ENCODE data around the gene RRAD. TPM values are rescaled to one million over a fixed set of nuclear protein-coding genes. Genes with fewer than 3 reads are reported as not detected.
"Not testable (repeated sequence)": the region's sequence is repeated elsewhere in the genome, so short reads cannot be mapped to it uniquely, and the experiment has no call there.

The RRAD gene
- polyA plus RNA-seq, 1 experiment, result 1.9 TPM

DNA sequence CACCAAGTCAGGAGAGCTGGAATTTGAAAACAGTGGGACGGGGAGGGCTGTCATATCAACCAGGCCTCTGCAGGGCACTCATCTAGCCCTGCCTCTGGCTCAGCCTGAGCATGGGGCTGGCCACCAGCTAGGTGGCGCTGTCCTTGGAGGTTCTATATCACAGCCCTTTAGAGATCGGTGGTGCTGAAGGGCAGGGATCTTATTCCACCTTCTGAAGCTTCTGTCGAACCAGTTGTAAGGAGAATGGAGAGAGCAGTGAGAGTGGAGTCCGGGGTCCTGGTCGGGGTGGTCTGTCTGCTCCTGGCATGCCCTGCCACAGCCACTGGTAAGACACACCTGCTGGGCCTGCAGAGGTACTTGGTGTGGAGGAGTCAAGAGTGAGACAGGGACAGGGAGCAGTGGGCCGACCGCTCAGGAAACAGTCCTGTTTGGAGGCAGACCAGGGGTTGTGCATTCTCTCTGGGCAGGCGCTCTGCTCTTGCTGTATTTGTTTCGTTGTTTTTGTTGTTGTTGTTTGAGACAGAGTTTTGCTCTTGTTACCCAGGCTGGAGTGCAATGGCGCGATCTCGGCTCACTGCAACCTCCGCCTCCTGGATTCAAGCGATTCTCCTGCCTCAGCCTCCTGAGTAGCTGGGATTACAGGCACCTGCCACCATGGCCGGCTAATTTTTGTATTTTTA, 35.9 kb upstream of the RRAD start, which contains the start of gene CES3:
Gene CES3, plus strand, starts transcription at position 202 of the 680 bp plus-strand sequence. Its CDS starts 42 bp downstream, at position 244.
- CTCF ChIA-PET, result interaction anchor here (0.5 to 2.4 kb wide), 22 partner anchors 8 to 236 kb away, joined by 3 to 17 read pairs (median 4); no protein-coding TSS in a partner anchor
- POLR2A ChIA-PET, result no interaction called here
- TF ChIP-seq, protein P1, sequence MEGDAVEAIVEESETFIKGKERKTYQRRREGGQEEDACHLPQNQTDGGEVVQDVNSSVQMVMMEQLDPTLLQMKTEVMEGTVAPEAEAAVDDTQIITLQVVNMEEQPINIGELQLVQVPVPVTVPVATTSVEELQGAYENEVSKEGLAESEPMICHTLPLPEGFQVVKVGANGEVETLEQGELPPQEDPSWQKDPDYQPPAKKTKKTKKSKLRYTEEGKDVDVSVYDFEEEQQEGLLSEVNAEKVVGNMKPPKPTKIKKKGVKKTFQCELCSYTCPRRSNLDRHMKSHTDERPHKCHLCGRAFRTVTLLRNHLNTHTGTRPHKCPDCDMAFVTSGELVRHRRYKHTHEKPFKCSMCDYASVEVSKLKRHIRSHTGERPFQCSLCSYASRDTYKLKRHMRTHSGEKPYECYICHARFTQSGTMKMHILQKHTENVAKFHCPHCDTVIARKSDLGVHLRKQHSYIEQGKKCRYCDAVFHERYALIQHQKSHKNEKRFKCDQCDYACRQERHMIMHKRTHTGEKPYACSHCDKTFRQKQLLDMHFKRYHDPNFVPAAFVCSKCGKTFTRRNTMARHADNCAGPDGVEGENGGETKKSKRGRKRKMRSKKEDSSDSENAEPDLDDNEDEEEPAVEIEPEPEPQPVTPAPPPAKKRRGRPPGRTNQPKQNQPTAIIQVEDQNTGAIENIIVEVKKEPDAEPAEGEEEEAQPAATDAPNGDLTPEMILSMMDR (IDR thresholded peaks at IDR 0.05; ENCODE audit: low read depth, low read length), result peak; percentile 80
- Histone ChIP-seq H3K9me3 (ENCODE audit: control insufficient read depth, insufficient read depth, low read length) (no peaks in the 10 kb centered on the region), H3K27ac (ENCODE audit: low read depth, low read length) (no peak within 1 kb of the TSS), H3K4me3 (ENCODE audit: low read depth, low read length) (no peak within 1 kb of the TSS), H3K27me3 (ENCODE audit: control insufficient read depth, insufficient read depth, low read length) (peaks cover 29% of the 10 kb centered on the region)
- DNase-seq (ENCODE audit: low read depth, low spot score), result peak; percentile 20

DNA sequence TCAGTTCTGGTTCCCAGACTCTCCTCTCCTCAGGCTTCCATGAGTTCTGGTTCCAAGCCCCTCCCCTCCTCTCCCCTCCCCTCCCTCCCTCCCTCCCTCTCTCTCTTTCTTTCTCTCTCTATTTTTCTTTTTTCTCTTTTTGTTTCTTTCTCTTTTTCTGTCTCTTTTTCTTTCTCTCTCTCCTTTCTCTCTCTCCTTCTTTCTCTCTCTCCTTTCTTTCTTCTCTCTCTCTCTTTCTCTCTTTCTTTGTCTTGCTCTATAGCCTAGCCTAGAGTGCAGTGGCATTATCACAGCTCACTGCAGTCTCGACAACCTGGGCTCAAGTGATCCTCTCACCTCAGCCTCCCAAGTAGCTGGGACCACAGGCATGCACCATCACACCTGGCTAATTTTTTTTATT, 34.9 kb upstream of the RRAD start:
- ChIA-PET POLR2A (interaction anchor here (0.6 kb wide), 1 partner anchor 203 kb away, joined by 6 read pairs; no protein-coding TSS in a partner anchor), CTCF (interaction anchor here (0.5 to 2.4 kb wide), 21 partner anchors 9 to 237 kb away, joined by 3 to 17 read pairs (median 4); no protein-coding TSS in a partner anchor)
- Histone ChIP-seq H3K4me3 (ENCODE audit: low read depth, low read length) (no peak overlapping the region), H3K9me3 (ENCODE audit: control insufficient read depth, insufficient read depth, low read length) (no peaks in the 10 kb centered on the region), H3K27me3 (ENCODE audit: control insufficient read depth, insufficient read depth, low read length) (peaks cover 26% of the 10 kb centered on the region), H3K27ac (ENCODE audit: low read depth, low read length) (no peak overlapping the region)
- TF ChIP-seq, protein P1 (IDR thresholded peaks at IDR 0.05; ENCODE audit: low read depth, low read length), result no peak
- DNase-seq (ENCODE audit: low read depth, low spot score), result no peak

DNA sequence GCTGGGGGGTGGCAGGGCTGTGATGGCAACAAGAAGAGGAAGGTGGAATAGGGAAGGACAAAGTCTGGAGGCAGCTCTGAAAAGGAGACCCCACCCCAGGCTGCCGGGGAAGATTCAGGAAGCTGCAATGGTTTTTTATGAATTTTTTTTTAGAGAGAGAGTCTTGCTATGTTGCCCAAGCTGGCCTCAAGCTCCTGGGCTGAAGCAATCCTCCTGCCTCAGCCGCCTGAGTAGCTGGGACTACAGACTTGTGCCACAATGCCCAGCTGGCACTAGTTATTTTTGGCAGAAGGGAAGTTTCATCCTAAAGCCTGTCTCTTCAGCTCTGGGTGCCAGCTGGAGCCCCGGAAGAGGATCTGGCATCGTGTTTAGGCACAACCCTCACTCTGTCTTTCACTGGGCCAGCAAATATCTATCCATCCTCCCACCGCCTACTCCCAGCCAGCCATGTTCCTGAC, 34.4 kb upstream of the RRAD start:
- ChIA-PET CTCF (interaction anchor here (0.6 to 3.8 kb wide), 11 partner anchors 10 to 201 kb away, joined by 3 to 19 read pairs (median 4); no protein-coding TSS in a partner anchor), POLR2A (interaction anchor here (0.6 kb wide), 1 partner anchor 204 kb away, joined by 6 read pairs; no protein-coding TSS in a partner anchor)
- H3K27me3 ChIP-seq (ENCODE audit: control insufficient read depth, insufficient read depth, low read length), result peaks cover 21% of the 10 kb centered on the region
- no peak for DNase-seq (ENCODE audit: low read depth, low spot score)
- no peak overlapping the region for H3K27ac ChIP-seq (ENCODE audit: low read depth, low read length)
- H3K4me3 ChIP-seq (ENCODE audit: low read depth, low read length), result no peak overlapping the region
- TF ChIP-seq, protein P1 (IDR thresholded peaks at IDR 0.05; ENCODE audit: low read depth, low read length), result no peak
- no peaks in the 10 kb centered on the region for H3K9me3 ChIP-seq (ENCODE audit: control insufficient read depth, insufficient read depth, low read length)

- DNase-seq (ENCODE audit: low read depth, low spot score), result no peak
- TF ChIP-seq, protein P1 (IDR thresholded peaks at IDR 0.05; ENCODE audit: low read depth, low read length), result no peak
- ChIA-PET CTCF (interaction anchor here (0.7 to 3.8 kb wide), 8 partner anchors 13 to 374 kb away, joined by 3 to 19 read pairs (median 4); no protein-coding TSS in a partner anchor), POLR2A (no interaction called here)
- H3K27ac ChIP-seq (ENCODE audit: low read depth, low read length), result no peak overlapping the region
- H3K4me3 ChIP-seq (ENCODE audit: low read depth, low read length), result no peak overlapping the region
- no peaks in the 10 kb centered on the region for H3K9me3 ChIP-seq (ENCODE audit: control insufficient read depth, insufficient read depth, low read length)
- H3K27me3 ChIP-seq (ENCODE audit: control insufficient read depth, insufficient read depth, low read length), result peaks cover 15% of the 10 kb centered on the region
Observed at GRCh38 chr16:66958857-66959703, 33.7 kb upstream of the RRAD start.

GRCh38 chr16:66956154-66956457, 30.8 kb upstream of the RRAD start:
- CTCF ChIA-PET, result interaction anchor here (0.9 to 3.8 kb wide), 3 partner anchors 61 to 229 kb away, joined by 3 to 19 read pairs (median 3); no protein-coding TSS in a partner anchor
- H3K27me3 ChIP-seq (ENCODE audit: control insufficient read depth, insufficient read depth, low read length), result peaks cover 15% of the 10 kb centered on the region
- H3K9me3 ChIP-seq (ENCODE audit: control insufficient read depth, insufficient read depth, low read length); H3K4me3 ChIP-seq (ENCODE audit: low read depth, low read length); H3K27ac ChIP-seq (ENCODE audit: low read depth, low read length); DNase-seq (ENCODE audit: low read depth, low spot score); POLR2A ChIA-PET: not testable (repeated sequence)

- CTCF ChIA-PET; H3K4me3 ChIP-seq (ENCODE audit: low read depth, low read length); DNase-seq (ENCODE audit: low read depth, low spot score); H3K9me3 ChIP-seq (ENCODE audit: control insufficient read depth, insufficient read depth, low read length); POLR2A ChIA-PET; H3K27ac ChIP-seq (ENCODE audit: low read depth, low read length): not testable (repeated sequence)
- peaks cover 15% of the 10 kb centered on the region for H3K27me3 ChIP-seq (ENCODE audit: control insufficient read depth, insufficient read depth, low read length)
Observed at GRCh38 chr16:66955363-66956153, 30.2 kb upstream of the RRAD start.

Measured in AG04450 (cell line).